ENCODE measurements around the gene SFT2D1. TPM values are rescaled to one million over a fixed set of nuclear protein-coding genes. Genes with fewer than 3 reads are reported as not detected.

Gene SFT2D1
- total RNA-seq, 4 donors from 2014 or later = 7.6 to 55.6 (median 39.7) TPM

- H3K27me3 ChIP-seq = no peaks in the 10 kb centered on the region
- no peak overlapping the region for H3K4me3 ChIP-seq
- 48 to 50% methylated on average over 2 of the region's 2 CpGs for WGBS, 2 donors (ENCODE audit: low coverage in 1 of 2)
- in situ Hi-C loops (cut with MboI; ENCODE audit: low pct_ligation_motif_present in 1 of 4, low pct_unique_long_range_greater_than_20kb in 1 of 4, low sequenced_read_pairs in 3 of 4) = loop anchor here in 1 of 4 donors (25.0 kb wide), 1 partner anchor 490 kb away; no protein-coding TSS in a partner anchor
- no peak for DNase-seq
- intact Hi-C loops (cut with DNase I; ENCODE audit: low total_unique reads) = no loop called here
- no peaks in the 10 kb centered on the region for H3K36me3 ChIP-seq
- no peaks in the 10 kb centered on the region for H3K9me3 ChIP-seq
- peaks cover 0 to 20% (median 2%) of the 10 kb centered on the region in 4 donors for H3K4me1 ChIP-seq
- no peak overlapping the region for H3K27ac ChIP-seq
- TF ChIP-seq CTCF (IDR thresholded peaks at IDR 0.05) = no peak
- TF ChIP-seq POLR2A (IDR thresholded peaks at IDR 0.05) = no peak
- no peak for TF ChIP-seq POLR2AphosphoS5 (IDR thresholded peaks at IDR 0.05)
- TF ChIP-seq EP300 (IDR thresholded peaks at IDR 0.05; ENCODE audit: low read depth) = no peak
Observed at GRCh38 chr6:166377721-166378120, 35.4 kb upstream of the SFT2D1 start.

GRCh38 chr6:166375013-166375412 is 32.7 kb upstream of the SFT2D1 start:
- TF ChIP-seq CTCF (IDR thresholded peaks at IDR 0.05) (no peak), EP300 (IDR thresholded peaks at IDR 0.05; ENCODE audit: low read depth) (no peak), POLR2AphosphoS5 (IDR thresholded peaks at IDR 0.05) (no peak), POLR2A (IDR thresholded peaks at IDR 0.05) (no peak)
- Histone ChIP-seq H3K4me1 (peaks cover 0 to 11% (median 0%) of the 10 kb centered on the region in 4 donors), H3K36me3 (no peaks in the 10 kb centered on the region), H3K27me3 (no peaks in the 10 kb centered on the region), H3K9me3 (no peaks in the 10 kb centered on the region), H3K4me3 (no peak overlapping the region), H3K27ac (no peak overlapping the region)
- DNase-seq = no peak
- in situ Hi-C loops (cut with MboI; ENCODE audit: low pct_ligation_motif_present in 1 of 4, low pct_unique_long_range_greater_than_20kb in 1 of 4, low sequenced_read_pairs in 3 of 4) (loop anchor here in 1 of 4 donors (25.0 kb wide), 1 partner anchor 488 kb away; no protein-coding TSS in a partner anchor), intact Hi-C loops (cut with DNase I; ENCODE audit: low total_unique reads) (no loop called here)
- WGBS, 2 donors (ENCODE audit: low coverage in 1 of 2) = 93% methylated on average over 1 of the region's 1 CpG; no CpG with 5 or more reads in 1 of the 2 donors

- Histone ChIP-seq H3K27me3 (no peaks in the 10 kb centered on the region), H3K4me3 (no peak overlapping the region), H3K27ac (no peak overlapping the region), H3K36me3 (peaks cover 0 to 11% (median 2%) of the 10 kb centered on the region in 4 donors), H3K4me1 (no peaks in the 10 kb centered on the region), H3K9me3 (no peaks in the 10 kb centered on the region)
- no peak for DNase-seq
- WGBS, 2 donors (ENCODE audit: low coverage in 1 of 2) = 90 to 95% methylated on average over 3 of the region's 3 CpGs
- in situ Hi-C loops (cut with MboI; ENCODE audit: low pct_ligation_motif_present in 1 of 4, low pct_unique_long_range_greater_than_20kb in 1 of 4, low sequenced_read_pairs in 3 of 4) = no loop called here
- no peak for TF ChIP-seq POLR2A (IDR thresholded peaks at IDR 0.05)
- TF ChIP-seq POLR2AphosphoS5 (IDR thresholded peaks at IDR 0.05) = no peak
- no peak for TF ChIP-seq EP300 (IDR thresholded peaks at IDR 0.05; ENCODE audit: low read depth)
- no peak for TF ChIP-seq CTCF (IDR thresholded peaks at IDR 0.05)
- intact Hi-C loops (cut with DNase I; ENCODE audit: low total_unique reads) = no loop called here
Observed at GRCh38 chr6:166370489-166370888, 28.1 kb upstream of the SFT2D1 start.

GRCh38 chr6:166369782-166370181 is 27.4 kb upstream of the SFT2D1 start:
- in situ Hi-C loops (cut with MboI; ENCODE audit: low pct_ligation_motif_present in 1 of 4, low pct_unique_long_range_greater_than_20kb in 1 of 4, low sequenced_read_pairs in 3 of 4) = no loop called here
- no peak for DNase-seq
- TF ChIP-seq CTCF (IDR thresholded peaks at IDR 0.05) = no peak
- no peak for TF ChIP-seq POLR2AphosphoS5 (IDR thresholded peaks at IDR 0.05)
- TF ChIP-seq EP300 (IDR thresholded peaks at IDR 0.05; ENCODE audit: low read depth) = no peak
- TF ChIP-seq POLR2A (IDR thresholded peaks at IDR 0.05) = no peak
- H3K27ac ChIP-seq = no peak overlapping the region
- no peaks in the 10 kb centered on the region for H3K4me1 ChIP-seq
- H3K27me3 ChIP-seq = no peaks in the 10 kb centered on the region
- WGBS, 2 donors (ENCODE audit: low coverage in 1 of 2) = 72 to 77% methylated on average over 3 of the region's 3 CpGs
- H3K36me3 ChIP-seq = peaks cover 0 to 17% (median 5%) of the 10 kb centered on the region in 4 donors
- H3K9me3 ChIP-seq = no peaks in the 10 kb centered on the region
- no peak overlapping the region for H3K4me3 ChIP-seq
- intact Hi-C loops (cut with DNase I; ENCODE audit: low total_unique reads) = no loop called here
